Glomerular visceral epithelial cell (primary cell): Measurements from ENCODE around the gene PDCD5.

Experiments used
- DNase-seq: peaks from one replicate; pipeline ENCODE4 v3.0.0-alpha.2; 2016; ENCODE audit errors: extremely low spot score

PDCD5 gene

DNA sequence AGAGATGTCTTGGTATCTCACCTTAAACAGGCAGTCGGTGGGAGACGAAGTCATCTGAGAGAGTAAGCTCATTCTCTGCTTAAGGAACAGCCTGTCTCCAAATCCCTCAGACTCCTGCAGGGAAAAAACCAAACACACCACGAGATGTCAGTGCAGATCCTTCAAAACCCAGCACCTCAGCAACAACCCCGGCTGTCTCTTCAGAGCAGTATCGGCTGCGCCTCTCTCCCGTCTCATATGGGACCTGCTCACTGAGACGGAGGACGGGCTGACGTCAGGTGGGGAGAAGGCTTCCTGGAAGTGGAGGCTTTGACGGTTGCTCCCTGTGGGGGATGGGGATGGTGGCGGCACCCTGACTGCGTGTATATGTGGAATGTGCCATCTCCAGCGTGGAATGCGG is 50.4 kb downstream of the PDCD5 start:
- no peak for DNase-seq
